Ishikawa (cell line): Measurements from ENCODE around the gene ATAD2B.

Source experiments
- CEBPB ChIP-seq: IDR thresholded peaks from 2 replicates; pipeline ENCODE4 v1.6.1; 2012
- CREB1 ChIP-seq: IDR thresholded peaks from 2 replicates; pipeline ENCODE4 v1.6.1; 2012; ENCODE audit warnings: low read depth
- EGR1 ChIP-seq: IDR thresholded peaks from 2 replicates; pipeline ENCODE4 v1.6.1; 2012
- EP300 ChIP-seq: IDR thresholded peaks from 2 replicates; pipeline ENCODE4 v1.6.1; 2012; ENCODE audit warnings: borderline replicate concordance
- FOXM1 ChIP-seq: IDR thresholded peaks from 2 replicates; pipeline ENCODE4 v1.6.1; 2012; ENCODE audit warnings: low read depth, borderline replicate concordance
- MAX ChIP-seq: IDR thresholded peaks from 2 replicates; pipeline ENCODE4 v1.6.1; 2012
- NFIC ChIP-seq: IDR thresholded peaks from 2 replicates; pipeline ENCODE4 v1.6.1; 2012
- RAD21 ChIP-seq: IDR thresholded peaks from 2 replicates; pipeline ENCODE4 v1.6.1; 2012; ENCODE audit warnings: low read depth
- TAF1 ChIP-seq: IDR thresholded peaks from 2 replicates; pipeline ENCODE4 v1.6.1; 2012; ENCODE audit warnings: low read depth, mild to moderate bottlenecking
- TCF12 ChIP-seq: IDR thresholded peaks from 2 replicates; pipeline ENCODE4 v1.6.1; 2012; ENCODE audit warnings: low read depth
- TEAD4 ChIP-seq: IDR thresholded peaks from 2 replicates; pipeline ENCODE4 v1.6.1; 2012
- YY1 ChIP-seq: IDR thresholded peaks from 2 replicates; pipeline ENCODE4 v1.6.1; 2012; ENCODE audit warnings: low read depth
- ZBTB7A ChIP-seq: IDR thresholded peaks from 2 replicates; pipeline ENCODE4 v1.6.1; 2012; ENCODE audit warnings: low read depth
- TF ChIP-seq, protein P1 (sequence below): IDR thresholded peaks from 2 replicates; pipeline ENCODE4 v1.6.1; 2012; ENCODE audit warnings: low read depth, mild to moderate bottlenecking
- TF ChIP-seq, protein P2 (sequence below): IDR thresholded peaks from 2 replicates; pipeline ENCODE4 v1.6.1; 2012

Gene ATAD2B

GRCh38 chr2:23712756-23713151 is 214.2 kb downstream of the ATAD2B start:
- TF ChIP-seq EGR1, result no peak
- no peak for TF ChIP-seq MAX
- TF ChIP-seq TCF12, result no peak
- TF ChIP-seq ZBTB7A, result no peak
- TF ChIP-seq, protein P1, sequence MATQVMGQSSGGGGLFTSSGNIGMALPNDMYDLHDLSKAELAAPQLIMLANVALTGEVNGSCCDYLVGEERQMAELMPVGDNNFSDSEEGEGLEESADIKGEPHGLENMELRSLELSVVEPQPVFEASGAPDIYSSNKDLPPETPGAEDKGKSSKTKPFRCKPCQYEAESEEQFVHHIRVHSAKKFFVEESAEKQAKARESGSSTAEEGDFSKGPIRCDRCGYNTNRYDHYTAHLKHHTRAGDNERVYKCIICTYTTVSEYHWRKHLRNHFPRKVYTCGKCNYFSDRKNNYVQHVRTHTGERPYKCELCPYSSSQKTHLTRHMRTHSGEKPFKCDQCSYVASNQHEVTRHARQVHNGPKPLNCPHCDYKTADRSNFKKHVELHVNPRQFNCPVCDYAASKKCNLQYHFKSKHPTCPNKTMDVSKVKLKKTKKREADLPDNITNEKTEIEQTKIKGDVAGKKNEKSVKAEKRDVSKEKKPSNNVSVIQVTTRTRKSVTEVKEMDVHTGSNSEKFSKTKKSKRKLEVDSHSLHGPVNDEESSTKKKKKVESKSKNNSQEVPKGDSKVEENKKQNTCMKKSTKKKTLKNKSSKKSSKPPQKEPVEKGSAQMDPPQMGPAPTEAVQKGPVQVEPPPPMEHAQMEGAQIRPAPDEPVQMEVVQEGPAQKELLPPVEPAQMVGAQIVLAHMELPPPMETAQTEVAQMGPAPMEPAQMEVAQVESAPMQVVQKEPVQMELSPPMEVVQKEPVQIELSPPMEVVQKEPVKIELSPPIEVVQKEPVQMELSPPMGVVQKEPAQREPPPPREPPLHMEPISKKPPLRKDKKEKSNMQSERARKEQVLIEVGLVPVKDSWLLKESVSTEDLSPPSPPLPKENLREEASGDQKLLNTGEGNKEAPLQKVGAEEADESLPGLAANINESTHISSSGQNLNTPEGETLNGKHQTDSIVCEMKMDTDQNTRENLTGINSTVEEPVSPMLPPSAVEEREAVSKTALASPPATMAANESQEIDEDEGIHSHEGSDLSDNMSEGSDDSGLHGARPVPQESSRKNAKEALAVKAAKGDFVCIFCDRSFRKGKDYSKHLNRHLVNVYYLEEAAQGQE, result no peak
- TF ChIP-seq, protein P2, sequence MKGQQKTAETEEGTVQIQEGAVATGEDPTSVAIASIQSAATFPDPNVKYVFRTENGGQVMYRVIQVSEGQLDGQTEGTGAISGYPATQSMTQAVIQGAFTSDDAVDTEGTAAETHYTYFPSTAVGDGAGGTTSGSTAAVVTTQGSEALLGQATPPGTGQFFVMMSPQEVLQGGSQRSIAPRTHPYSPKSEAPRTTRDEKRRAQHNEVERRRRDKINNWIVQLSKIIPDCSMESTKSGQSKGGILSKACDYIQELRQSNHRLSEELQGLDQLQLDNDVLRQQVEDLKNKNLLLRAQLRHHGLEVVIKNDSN, result no peak
- no peak for TF ChIP-seq CREB1
- no peak for TF ChIP-seq FOXM1
- no peak for TF ChIP-seq CEBPB
- TF ChIP-seq NFIC, result no peak
- no peak for TF ChIP-seq YY1
- TF ChIP-seq RAD21, result no peak

DNA sequence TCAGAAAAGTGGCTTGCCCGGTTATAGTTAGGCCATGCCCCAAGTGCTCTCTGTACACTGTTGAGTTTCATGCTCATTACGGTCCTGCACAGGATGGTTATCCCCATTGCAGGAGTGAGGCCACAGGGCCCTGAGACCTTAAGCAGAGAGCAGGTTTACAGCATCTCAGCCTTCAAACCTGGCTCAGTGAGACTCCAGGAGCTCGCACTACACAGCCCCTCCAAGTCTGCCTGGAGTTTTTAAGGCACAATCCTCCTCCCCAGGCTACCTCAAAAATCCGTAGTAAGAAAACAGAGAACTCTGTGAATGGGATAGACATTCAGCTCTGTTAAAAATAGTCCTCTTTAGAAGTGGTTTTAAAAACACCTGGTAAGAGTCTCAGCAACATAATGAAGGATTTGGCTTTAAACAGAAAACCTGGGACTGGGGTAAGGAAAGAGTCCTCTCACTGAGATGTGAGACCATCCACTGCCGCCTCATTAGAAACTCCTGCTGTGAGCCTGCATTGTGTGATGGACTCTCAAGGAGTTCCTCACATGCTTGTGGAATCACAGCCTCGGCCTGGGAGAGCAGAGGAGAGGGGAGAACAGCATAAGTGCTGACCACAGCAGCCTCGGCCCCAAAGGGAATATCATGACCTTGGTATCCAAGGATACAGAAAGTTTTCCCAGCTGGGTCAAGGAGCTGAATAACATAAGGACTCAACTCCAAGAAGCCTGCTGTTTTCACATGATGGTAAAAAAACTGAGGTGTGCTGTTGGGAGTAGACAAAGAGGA is 214.8 kb downstream of the ATAD2B start:
- no peak for TF ChIP-seq EP300
- TF ChIP-seq, protein P1, result no peak
- TF ChIP-seq RAD21, result no peak
- no peak for TF ChIP-seq TCF12
- TF ChIP-seq MAX, result no peak
- TF ChIP-seq ZBTB7A, result no peak
- no peak for TF ChIP-seq YY1
- no peak for TF ChIP-seq CREB1
- TF ChIP-seq CEBPB, result no peak
- TF ChIP-seq EGR1, result no peak
- TF ChIP-seq TEAD4, result no peak
- TF ChIP-seq, protein P2, result no peak
- no peak for TF ChIP-seq NFIC
- no peak for TF ChIP-seq TAF1

DNA sequence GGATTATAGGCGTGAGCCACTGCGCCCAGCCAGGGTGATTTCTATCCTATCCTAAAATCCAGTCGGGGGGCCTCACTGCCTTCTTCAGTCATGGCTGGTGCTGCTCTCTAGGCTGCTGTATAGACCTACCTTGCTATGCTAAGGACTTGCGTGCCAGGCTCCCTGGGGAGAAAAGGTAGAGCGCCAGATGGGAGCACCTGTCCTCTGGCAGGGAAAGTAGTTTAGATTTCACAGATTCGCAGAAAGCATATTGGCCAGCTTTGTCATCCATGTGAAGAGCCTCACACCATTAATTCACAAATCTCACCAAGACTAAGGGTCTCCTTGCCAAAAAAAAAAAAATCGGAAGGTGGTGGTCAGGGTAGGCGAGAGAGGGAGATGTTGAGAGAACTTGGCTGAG is 217.6 kb downstream of the ATAD2B start:
- TF ChIP-seq YY1 (no peak), EP300 (no peak), CEBPB (no peak), TEAD4 (no peak)
- TF ChIP-seq, protein P1, result no peak

- TF ChIP-seq NFIC, result no peak
- no peak for TF ChIP-seq TAF1
- no peak for TF ChIP-seq TEAD4
- TF ChIP-seq, protein P1, result no peak
- no peak for TF ChIP-seq EP300
- TF ChIP-seq CEBPB, result no peak
- TF ChIP-seq EGR1, result no peak
- no peak for TF ChIP-seq MAX
- no peak for TF ChIP-seq RAD21
- TF ChIP-seq, protein P2, result no peak
- TF ChIP-seq ZBTB7A, result no peak
- TF ChIP-seq TCF12, result no peak
- TF ChIP-seq YY1, result no peak
- TF ChIP-seq FOXM1, result no peak
- TF ChIP-seq CREB1, result no peak
Observed at GRCh38 chr2:23708771-23709170, 218.2 kb downstream of the ATAD2B start.
